HEK293 (cell line): ENCODE data around the gene MYO1D.

Source experiments
- BCL11B ChIP-seq: fragments of 450-650 bp; formaldehyde crosslinking; IDR thresholded peaks from 2 replicates; pipeline ENCODE4 v1.5.1; 2016; ENCODE audit warnings: low read depth, missing biosample characterization, missing genetic modification characterization
- CTCF ChIP-seq: fragments of 450-650 bp; formaldehyde crosslinking; IDR thresholded peaks from 2 replicates; pipeline ENCODE4 v1.5.1; 2016; ENCODE audit warnings: missing biosample characterization, missing genetic modification characterization
- ELK4 ChIP-seq: IDR thresholded peaks from 2 replicates; pipeline ENCODE4 v1.6.1; 2011; ENCODE audit warnings: mild to moderate bottlenecking, low read depth, low read length, borderline replicate concordance
- ZBTB17 ChIP-seq: fragments of 450-650 bp; formaldehyde crosslinking; IDR thresholded peaks from 2 replicates; pipeline ENCODE4 v1.5.1; 2016; ENCODE audit warnings: missing biosample characterization, missing genetic modification characterization
- ZBTB49 ChIP-seq: fragments of 450-650 bp; formaldehyde crosslinking; IDR thresholded peaks from 2 replicates; pipeline ENCODE4 v1.5.1; 2016; ENCODE audit warnings: missing biosample characterization, missing genetic modification characterization, low read depth
- ZNF138 ChIP-seq: fragments of 450-650 bp; formaldehyde crosslinking; IDR thresholded peaks from 2 replicates; pipeline ENCODE4 v1.5.1; 2016; ENCODE audit warnings: missing biosample characterization, missing genetic modification characterization, borderline replicate concordance
- ZNF175 ChIP-seq: fragments of 450-650 bp; formaldehyde crosslinking; IDR thresholded peaks from 2 replicates; pipeline ENCODE4 v1.5.1; 2016; ENCODE audit warnings: missing biosample characterization, missing genetic modification characterization
- ZNF223 ChIP-seq: fragments of 450-650 bp; formaldehyde crosslinking; IDR thresholded peaks from 2 replicates; pipeline ENCODE4 v1.5.1; 2016; ENCODE audit warnings: missing biosample characterization, missing genetic modification characterization
- ZNF677 ChIP-seq: fragments of 450-650 bp; IDR thresholded peaks from 2 replicates; pipeline ENCODE4 v1.5.0; 2018; ENCODE audit warnings: missing biosample characterization, mild to moderate bottlenecking, missing genetic modification characterization, moderate library complexity
- ZNF776 ChIP-seq: fragments of 450-650 bp; formaldehyde crosslinking; IDR thresholded peaks from 2 replicates; pipeline ENCODE4 v1.5.0; 2017; ENCODE audit warnings: missing biosample characterization, missing genetic modification characterization, borderline replicate concordance
- TF ChIP-seq, protein P1 (sequence below): sonication (generic); formaldehyde crosslinking; IDR thresholded peaks from 2 replicates; pipeline ENCODE4 v1.8.1; 2022; ENCODE audit warnings: mild to moderate bottlenecking, moderate library complexity, missing genetic modification reagents
- TF ChIP-seq, protein P2 (sequence below): fragments of 450-650 bp; formaldehyde crosslinking; IDR thresholded peaks from 2 replicates; pipeline ENCODE4 v1.5.1; 2016; ENCODE audit warnings: missing biosample characterization, missing genetic modification characterization

- TF ChIP-seq ZNF223 (no peak), BCL11B (tag by site-specific recombination) (no peak), ZNF138 (tag by site-specific recombination) (no peak), ELK4 (no peak), CTCF (tag by site-specific recombination) (no peak), ZNF776 (tag by site-specific recombination) (no peak), ZNF175 (no peak), ZBTB17 (tag by site-specific recombination) (no peak), ZBTB49 (tag by site-specific recombination) (no peak), ZNF677 (tag by site-specific recombination) (no peak)
- TF ChIP-seq, protein P1, sequence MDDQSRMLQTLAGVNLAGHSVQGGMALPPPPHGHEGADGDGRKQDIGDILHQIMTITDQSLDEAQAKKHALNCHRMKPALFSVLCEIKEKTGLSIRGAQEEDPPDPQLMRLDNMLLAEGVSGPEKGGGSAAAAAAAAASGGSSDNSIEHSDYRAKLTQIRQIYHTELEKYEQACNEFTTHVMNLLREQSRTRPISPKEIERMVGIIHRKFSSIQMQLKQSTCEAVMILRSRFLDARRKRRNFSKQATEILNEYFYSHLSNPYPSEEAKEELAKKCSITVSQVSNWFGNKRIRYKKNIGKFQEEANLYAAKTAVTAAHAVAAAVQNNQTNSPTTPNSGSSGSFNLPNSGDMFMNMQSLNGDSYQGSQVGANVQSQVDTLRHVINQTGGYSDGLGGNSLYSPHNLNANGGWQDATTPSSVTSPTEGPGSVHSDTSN (CRISPR knock-in tag), result no peak
- TF ChIP-seq, protein P2, sequence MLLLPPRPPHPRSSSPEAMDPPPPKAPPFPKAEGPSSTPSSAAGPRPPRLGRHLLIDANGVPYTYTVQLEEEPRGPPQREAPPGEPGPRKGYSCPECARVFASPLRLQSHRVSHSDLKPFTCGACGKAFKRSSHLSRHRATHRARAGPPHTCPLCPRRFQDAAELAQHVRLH, result no peak
These were observed 24.1 kb downstream of the MYO1D start for GRCh38 chr17:32852811-32853210.
